HG02759 (cell line): ENCODE data around the gene HS3ST3B1.

Source experiments
- ATAC-seq: cut with Tn5 transposase; IDR thresholded peaks from one replicate; pipeline ENCODE4 v1.9.1; 2021; ENCODE audit warnings: mild to moderate bottlenecking, moderate library complexity; ENCODE audit not compliant: unreplicated experiment

The HS3ST3B1 gene

GRCh38 chr17:14351493-14351892 lies 50.6 kb downstream of the HS3ST3B1 start:
- ATAC-seq: peak; percentile 85

- no peak for ATAC-seq
These were observed 51.3 kb downstream of the HS3ST3B1 start for GRCh38 chr17:14352136-14352535.

- ATAC-seq: no peak
These were observed 53.1 kb downstream of the HS3ST3B1 start for GRCh38 chr17:14353861-14354474.

GRCh38 chr17:14354807-14355206 lies 53.9 kb downstream of the HS3ST3B1 start:
- ATAC-seq: no peak

- ATAC-seq: no peak
These were observed 54.7 kb downstream of the HS3ST3B1 start for GRCh38 chr17:14355556-14355955.

GRCh38 chr17:14359163-14360020 lies 58.5 kb downstream of the HS3ST3B1 start:
- peak; percentile 99 for ATAC-seq

- no peak for ATAC-seq
These were observed 60.0 kb downstream of the HS3ST3B1 start for GRCh38 chr17:14360856-14361255.

- no peak for ATAC-seq
These were observed 60.6 kb downstream of the HS3ST3B1 start for GRCh38 chr17:14361470-14361869.

GRCh38 chr17:14361945-14362508 lies 61.1 kb downstream of the HS3ST3B1 start:
- no peak for ATAC-seq

GRCh38 chr17:14366199-14366598 lies 65.3 kb downstream of the HS3ST3B1 start:
- no peak for ATAC-seq

GRCh38 chr17:14372461-14372860 lies 71.6 kb downstream of the HS3ST3B1 start:
- ATAC-seq: no peak

- no peak for ATAC-seq
These were observed 72.2 kb downstream of the HS3ST3B1 start for GRCh38 chr17:14372905-14373613.

- no peak for ATAC-seq
These were observed 72.9 kb downstream of the HS3ST3B1 start for GRCh38 chr17:14373614-14374259.

- no peak for ATAC-seq
These were observed 73.4 kb downstream of the HS3ST3B1 start for GRCh38 chr17:14374268-14374667.

- ATAC-seq: no peak
These were observed 75.8 kb downstream of the HS3ST3B1 start for GRCh38 chr17:14376666-14377065.

GRCh38 chr17:14381606-14382005 lies 80.7 kb downstream of the HS3ST3B1 start:
- ATAC-seq: no peak

- ATAC-seq: no peak
These were observed 86.2 kb downstream of the HS3ST3B1 start for GRCh38 chr17:14387036-14387435.

GRCh38 chr17:14389681-14390080 lies 88.8 kb downstream of the HS3ST3B1 start:
- no peak for ATAC-seq

GRCh38 chr17:14393723-14394122 lies 92.8 kb downstream of the HS3ST3B1 start:
- ATAC-seq: no peak

- no peak for ATAC-seq
These were observed 94.4 kb downstream of the HS3ST3B1 start for GRCh38 chr17:14395255-14395654.

- no peak for ATAC-seq
These were observed 95.7 kb downstream of the HS3ST3B1 start for GRCh38 chr17:14396547-14396946.
